BLaER1 treated with 17β-estradiol and CSF1 and Interleukin-3, amounts not matched to agents 10 nM and 100 nM (cell line): Measurements from ENCODE around the gene FGFRL1.

Experiments
- H3K27ac ChIP-seq, 11 experiments: shearing (Covaris generic); formaldehyde crosslinking; 2 replicates each; pipeline ENCODE4 v1.8.1; 2022
- H3K27me3 ChIP-seq, 11 experiments: shearing (Covaris generic); formaldehyde crosslinking; 2 replicates each; pipeline ENCODE4 v1.8.1; 2022
- H3K36me3 ChIP-seq, 11 experiments: shearing (Covaris generic); formaldehyde crosslinking; 2 replicates each; pipeline ENCODE4 v1.8.1; 2022
- H3K4me1 ChIP-seq, 10 experiments: shearing (Covaris generic); formaldehyde crosslinking; 2 replicates each; pipeline ENCODE4 v1.8.1; 2022
- H3K4me2 ChIP-seq, 11 experiments: shearing (Covaris generic); formaldehyde crosslinking; 2 replicates each; pipeline ENCODE4 v1.8.1; 2022
- H3K4me3 ChIP-seq, 10 experiments: shearing (Covaris generic); formaldehyde crosslinking; 2 replicates each; pipeline ENCODE4 v1.8.1; 2022
- H3K9ac ChIP-seq, 11 experiments: shearing (Covaris generic); formaldehyde crosslinking; 2 replicates each; pipeline ENCODE4 v1.8.1; 2022
- H3K9me3 ChIP-seq, 11 experiments: shearing (Covaris generic); formaldehyde crosslinking; replicated peaks in 1 of 11; 2 replicates each; pipeline ENCODE4 v1.8.1; 2022
- H4K20me1 ChIP-seq, 11 experiments: shearing (Covaris generic); formaldehyde crosslinking; 2 replicates each; pipeline ENCODE4 v1.8.1; 2022
- Cebpa-rat ChIP-seq, 11 experiments: shearing (Covaris generic); IDR thresholded peaks; 2 replicates each; pipeline ENCODE4 v1.8.1; 2022

Gene FGFRL1

GRCh38 chr4:1061056-1061700, 49.8 kb downstream of the FGFRL1 start:
- Histone ChIP-seq H3K9me3 (peaks cover 0 to 5% (median 0%) of the 10 kb centered on the region in 11 experiments; a peak in 1 of 22 replicates), H4K20me1 (peaks cover 0 to 39% (median 23%) of the 10 kb centered on the region in 11 experiments; a peak in 17 of 22 replicates), H3K4me3 (no peak overlapping the region), H3K27me3 (peaks cover 88 to 100% (median 97%) of the 10 kb centered on the region in 11 experiments), H3K27ac (no peak overlapping the region), H3K9ac (no peak overlapping the region), H3K4me2 (peak overlapping the region in 4 of 11 experiments; percentile 14 to 25 (median 18); a peak in 5 of 22 replicates), H3K36me3 (no peaks in the 10 kb centered on the region), H3K4me1 (peaks cover 2 to 38% (median 22%) of the 10 kb centered on the region in 10 experiments; a peak in 19 of 20 replicates)
- TF ChIP-seq Cebpa-rat (IDR thresholded peaks at IDR 0.05): no peak

DNA sequence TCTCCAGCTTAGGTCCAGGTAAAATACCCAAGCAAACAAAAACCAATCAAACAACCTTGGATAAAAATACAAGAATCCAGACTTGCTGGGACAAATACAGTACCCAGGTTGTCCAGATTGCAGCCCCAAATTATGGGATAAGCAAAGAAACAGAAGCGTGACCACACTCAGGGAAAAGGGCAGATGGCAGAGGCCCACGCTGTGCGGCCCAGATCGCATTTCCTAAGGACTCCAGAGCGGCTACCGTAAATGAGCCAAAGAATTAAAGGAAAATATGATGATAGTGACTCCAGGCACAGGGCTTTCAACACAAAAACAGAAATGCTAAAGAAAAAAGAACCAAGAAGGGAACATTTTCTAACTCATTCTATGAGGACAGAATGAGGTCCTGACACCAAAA, 50.3 kb downstream of the FGFRL1 start:
- Histone ChIP-seq H3K27ac (no peak overlapping the region), H3K27me3 (peaks cover 82 to 98% (median 91%) of the 10 kb centered on the region in 11 experiments), H3K4me1 (peaks cover 0 to 36% (median 20%) of the 10 kb centered on the region in 10 experiments; a peak in 14 of 20 replicates), H3K9me3 (peaks cover 0 to 5% (median 0%) of the 10 kb centered on the region in 11 experiments; a peak in 1 of 22 replicates), H4K20me1 (peaks cover 0 to 37% (median 23%) of the 10 kb centered on the region in 11 experiments; a peak in 17 of 22 replicates), H3K36me3 (no peaks in the 10 kb centered on the region), H3K4me3 (no peak overlapping the region), H3K4me2 (peak overlapping the region in 4 of 11 experiments; percentile 14 to 25 (median 18); a peak in 5 of 22 replicates), H3K9ac (no peak overlapping the region)
- TF ChIP-seq Cebpa-rat (IDR thresholded peaks at IDR 0.05): no peak

DNA sequence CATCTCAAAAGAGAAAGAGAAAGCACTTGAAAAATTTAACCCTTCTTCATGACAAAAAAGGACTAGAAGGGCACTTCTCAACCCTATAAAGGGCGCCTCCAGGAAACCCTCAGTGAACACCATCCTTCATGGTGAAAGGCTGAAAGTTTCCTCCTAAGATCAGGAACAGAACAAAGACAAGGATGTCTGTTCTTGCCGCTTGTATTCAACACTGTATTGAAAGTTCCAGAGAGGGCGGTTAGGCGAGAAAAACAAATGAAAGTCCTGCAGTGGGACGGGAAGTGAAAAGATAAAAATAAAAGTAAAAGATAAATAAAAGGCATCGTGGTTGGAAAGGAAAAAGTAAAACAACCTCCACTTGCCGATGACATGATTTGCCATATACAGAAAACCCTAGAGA, 51.0 kb downstream of the FGFRL1 start:
- peaks cover 0 to 36% (median 20%) of the 10 kb centered on the region in 10 experiments; a peak in 14 of 20 replicates for H3K4me1 ChIP-seq
- peak overlapping the region in 6 of 11 experiments; percentile 4 to 36 (median 19); a peak in 7 of 22 replicates for H3K4me2 ChIP-seq
- H3K27me3 ChIP-seq: peaks cover 76 to 91% (median 84%) of the 10 kb centered on the region in 11 experiments

DNA sequence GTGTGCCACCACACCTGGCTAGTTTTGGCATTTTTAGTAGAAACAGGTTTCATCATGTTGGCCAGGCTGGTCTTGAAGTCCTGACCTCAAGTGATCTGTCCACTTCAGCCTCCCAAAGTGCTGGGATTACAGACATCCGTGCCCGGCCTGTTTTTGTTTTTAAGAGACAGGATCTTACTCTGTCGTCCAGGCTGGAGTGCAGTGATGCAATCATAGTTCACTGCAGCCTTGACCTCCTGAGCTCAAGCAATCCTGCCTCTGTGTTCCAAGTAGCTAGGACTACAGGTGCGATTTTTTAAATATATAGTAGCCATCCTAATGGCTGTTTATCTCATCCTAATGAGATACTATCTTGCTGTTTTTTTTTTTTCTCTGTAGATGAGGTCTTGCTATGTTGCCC, 54.3 kb downstream of the FGFRL1 start:
- Histone ChIP-seq H3K4me3 (no peak overlapping the region), H3K9ac (no peak overlapping the region), H3K4me2 (no peak overlapping the region), H3K4me1 (peaks cover 0 to 18% (median 10%) of the 10 kb centered on the region in 10 experiments; a peak in 11 of 20 replicates), H3K27me3 (peaks cover 43 to 58% (median 51%) of the 10 kb centered on the region in 11 experiments), H3K36me3 (no peaks in the 10 kb centered on the region), H4K20me1 (peaks cover 0 to 12% (median 7%) of the 10 kb centered on the region in 11 experiments; a peak in 7 of 22 replicates), H3K9me3 (peaks cover 0 to 11% (median 0%) of the 10 kb centered on the region in 11 experiments; a peak in 3 of 22 replicates), H3K27ac (no peak overlapping the region)
- TF ChIP-seq Cebpa-rat (IDR thresholded peaks at IDR 0.05): no peak

More for the DNA sequence above, 51.0 kb downstream of the FGFRL1 start:
- H3K27ac ChIP-seq: no peak overlapping the region
- H4K20me1 ChIP-seq: peaks cover 0 to 30% (median 23%) of the 10 kb centered on the region in 11 experiments; a peak in 17 of 22 replicates
- H3K9me3 ChIP-seq: peaks cover 0 to 5% (median 0%) of the 10 kb centered on the region in 11 experiments; a peak in 1 of 22 replicates
- no peak overlapping the region for H3K9ac ChIP-seq
- TF ChIP-seq Cebpa-rat (IDR thresholded peaks at IDR 0.05): no peak
- H3K36me3 ChIP-seq: no peaks in the 10 kb centered on the region
- no peak overlapping the region for H3K4me3 ChIP-seq

GRCh38 chr4:1069394-1069793, 58.0 kb downstream of the FGFRL1 start:
- H3K27ac ChIP-seq: no peak overlapping the region
- H3K36me3 ChIP-seq: no peaks in the 10 kb centered on the region
- H3K4me3 ChIP-seq: no peak overlapping the region
- H4K20me1 ChIP-seq: no peaks in the 10 kb centered on the region
- peak overlapping the region in 3 of 11 experiments; percentile 8 to 32 (median 22); a peak in 2 of 22 replicates for H3K4me2 ChIP-seq
- peaks cover 0 to 16% (median 2%) of the 10 kb centered on the region in 10 experiments; a peak in 3 of 20 replicates for H3K4me1 ChIP-seq
- peaks cover 0 to 17% (median 4%) of the 10 kb centered on the region in 11 experiments; a peak in 7 of 22 replicates for H3K9me3 ChIP-seq
- TF ChIP-seq Cebpa-rat (IDR thresholded peaks at IDR 0.05): no peak
- H3K9ac ChIP-seq: no peak overlapping the region
- peaks cover 7 to 21% (median 14%) of the 10 kb centered on the region in 11 experiments for H3K27me3 ChIP-seq

DNA sequence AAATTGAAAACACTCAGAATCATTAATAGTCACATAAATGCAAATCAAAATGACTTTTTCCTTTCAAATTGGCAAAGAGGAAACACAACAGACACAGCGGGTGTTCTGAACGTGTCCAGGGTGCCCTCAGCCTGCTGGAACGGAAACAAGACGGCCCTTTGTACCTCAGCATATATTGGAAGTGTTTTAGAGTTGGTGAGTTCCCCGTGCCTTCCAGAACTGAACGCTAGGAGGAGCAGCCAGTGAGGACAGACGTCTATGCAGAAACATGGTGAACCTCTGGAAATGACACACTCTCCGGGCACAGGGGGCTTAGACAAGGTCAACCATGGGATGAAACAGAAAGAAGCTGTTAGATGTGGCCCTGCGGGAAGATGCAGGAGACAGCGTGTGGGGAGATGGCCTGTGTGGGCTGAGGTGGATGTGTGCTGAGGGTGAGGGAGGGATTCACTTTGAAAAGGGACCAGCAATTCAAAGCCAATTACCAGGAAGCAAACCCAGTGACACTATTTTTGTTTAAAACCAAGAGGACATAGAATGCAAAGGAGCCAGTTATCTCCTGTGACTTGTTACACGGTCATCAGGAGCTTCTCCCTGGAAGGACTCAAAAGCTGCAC, 61.5 kb downstream of the FGFRL1 start:
- no peaks in the 10 kb centered on the region for H3K36me3 ChIP-seq
- H3K27me3 ChIP-seq: no peaks in the 10 kb centered on the region
- no peak overlapping the region for H3K4me3 ChIP-seq
- no peak for TF ChIP-seq Cebpa-rat (IDR thresholded peaks at IDR 0.05)
- no peak overlapping the region for H3K27ac ChIP-seq
- H3K4me1 ChIP-seq: peaks cover 0 to 21% (median 14%) of the 10 kb centered on the region in 10 experiments; a peak in 9 of 20 replicates
- peaks cover 0 to 17% (median 4%) of the 10 kb centered on the region in 11 experiments; a peak in 7 of 22 replicates for H3K9me3 ChIP-seq
- H3K9ac ChIP-seq: no peak overlapping the region
- H4K20me1 ChIP-seq: no peaks in the 10 kb centered on the region
- peak overlapping the region in 4 of 11 experiments; percentile 10 to 15 (median 12); a peak in 5 of 22 replicates for H3K4me2 ChIP-seq

DNA sequence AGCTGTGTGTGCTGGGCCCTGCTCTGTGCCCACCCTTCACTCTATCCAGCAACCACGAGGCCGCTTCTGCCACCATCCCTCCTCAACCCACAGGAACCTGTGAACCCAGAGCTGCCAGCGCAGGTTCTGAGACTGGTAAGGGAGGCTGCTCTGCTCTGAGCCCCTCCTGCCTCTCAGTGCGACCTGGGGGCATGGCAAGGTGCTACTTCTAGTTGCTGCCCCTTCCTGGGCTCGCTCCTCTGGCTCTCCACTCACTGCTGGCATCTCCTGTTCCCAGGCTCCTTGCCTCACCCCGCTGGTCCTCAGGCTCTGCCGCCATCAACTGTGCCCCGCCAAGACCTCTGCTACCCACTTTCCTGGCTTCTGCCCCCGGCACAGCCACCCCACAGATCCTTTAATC, 62.7 kb downstream of the FGFRL1 start:
- Histone ChIP-seq H3K36me3 (no peaks in the 10 kb centered on the region), H3K9ac (no peak overlapping the region), H3K9me3 (peaks cover 0 to 17% (median 4%) of the 10 kb centered on the region in 11 experiments; a peak in 7 of 22 replicates), H3K4me2 (no peak overlapping the region), H4K20me1 (no peaks in the 10 kb centered on the region), H3K27me3 (no peaks in the 10 kb centered on the region), H3K4me1 (peaks cover 1 to 26% (median 15%) of the 10 kb centered on the region in 10 experiments; a peak in 17 of 20 replicates), H3K4me3 (no peak overlapping the region), H3K27ac (no peak overlapping the region)
- TF ChIP-seq Cebpa-rat (IDR thresholded peaks at IDR 0.05): no peak

- Histone ChIP-seq H3K36me3 (no peaks in the 10 kb centered on the region), H3K4me2 (peak overlapping the region in 5 of 11 experiments; percentile 4 to 48 (median 15); a peak in 2 of 22 replicates), H3K9ac (no peak overlapping the region), H3K27me3 (no peaks in the 10 kb centered on the region), H4K20me1 (no peaks in the 10 kb centered on the region), H3K4me3 (no peak overlapping the region), H3K4me1 (peaks cover 12 to 35% (median 26%) of the 10 kb centered on the region in 10 experiments), H3K27ac (no peak overlapping the region), H3K9me3 (peaks cover 0 to 10% (median 1%) of the 10 kb centered on the region in 11 experiments; a peak in 7 of 22 replicates)
- no peak for TF ChIP-seq Cebpa-rat (IDR thresholded peaks at IDR 0.05)
Observed at GRCh38 chr4:1075225-1075624, 63.8 kb downstream of the FGFRL1 start.
